GM12878 (cell line): Measurements from ENCODE around the gene UBE2Q2.

Experiments
- CTCF ChIP-seq, 3 experiments: IDR thresholded peaks in 2 of 3; conservative IDR thresholded peaks in 1 of 3; 2 replicates each; pipeline ENCODE4 v1.5.1; 2011; ENCODE audit warnings: low read depth in 3 of 3, low read length in 3 of 3, mild to moderate bottlenecking in 3 of 3, control low read depth in 2 of 3, moderate library complexity in 2 of 3, inconsistent platforms in 1 of 3, mixed read lengths in 1 of 3; ENCODE audit not compliant: control insufficient read depth in 2 of 3, insufficient read depth in 1 of 3; ENCODE audit errors: extremely low read depth in 1 of 3
- EP300 ChIP-seq, 2 experiments: fragments of 150-350 bp in 1 of 2; IDR thresholded peaks; 2 replicates each; pipeline ENCODE4 v1.6.1; 2011 to 2012; ENCODE audit warnings: low read depth in 2 of 2, low read length in 2 of 2, borderline replicate concordance in 1 of 2, improper control_type of control experiment in 1 of 2, inconsistent platforms in 1 of 2; ENCODE audit not compliant: control insufficient read depth in 1 of 2
- EZH2 ChIP-seq: IDR thresholded peaks from 2 replicates; pipeline ENCODE4 v1.6.1; 2012; ENCODE audit warnings: low read depth, mild to moderate bottlenecking, control low read depth, inconsistent platforms, low read length, borderline replicate concordance; ENCODE audit not compliant: control insufficient read depth
- FOXK2 ChIP-seq: fragments of 450-650 bp; IDR thresholded peaks from 2 replicates; pipeline ENCODE4 v1.6.1; 2017; ENCODE audit warnings: mild to moderate bottlenecking, moderate library complexity
- FOXM1 ChIP-seq: IDR thresholded peaks from 2 replicates; pipeline ENCODE4 v1.6.1; 2012; ENCODE audit warnings: low read depth, mild to moderate bottlenecking, inconsistent platforms, low read length, moderate library complexity
- MAX ChIP-seq: IDR thresholded peaks from 2 replicates; pipeline ENCODE4 v1.6.1; 2012; ENCODE audit warnings: low read depth, low read length, improper control_type of control experiment
- NBN ChIP-seq: fragments of 450-650 bp; IDR thresholded peaks from 2 replicates; pipeline ENCODE4 v1.6.1; 2016
- NFYB ChIP-seq: IDR thresholded peaks from 2 replicates; pipeline ENCODE4 v1.6.1; 2011; ENCODE audit warnings: low read depth, mild to moderate bottlenecking, low read length, improper control_type of control experiment, moderate library complexity; ENCODE audit not compliant: insufficient read depth
- POLR2A ChIP-seq: IDR thresholded peaks from 2 replicates; pipeline ENCODE4 v1.6.1; 2011; ENCODE audit warnings: low read depth, mild to moderate bottlenecking, low read length
- POLR2AphosphoS5 ChIP-seq: IDR thresholded peaks from 2 replicates; pipeline ENCODE4 v1.6.1; 2011; ENCODE audit warnings: mild to moderate bottlenecking, low read length, inconsistent platforms
- REST ChIP-seq: IDR thresholded peaks from 2 replicates; pipeline ENCODE4 v1.6.1; 2012; ENCODE audit warnings: mild to moderate bottlenecking, low read depth, low read length
- TAF1 ChIP-seq: IDR thresholded peaks from 2 replicates; pipeline ENCODE4 v1.6.1; 2011; ENCODE audit warnings: mild to moderate bottlenecking, low read depth, low read length, borderline replicate concordance
- TARDBP ChIP-seq: IDR thresholded peaks from 2 replicates; pipeline ENCODE4 v1.6.1; 2016; ENCODE audit warnings: borderline replicate concordance
- ZNF274 ChIP-seq: IDR thresholded peaks from one replicate; pipeline ENCODE4 v1.8.0; 2011; ENCODE audit not compliant: insufficient read length, insufficient read depth

GRCh38 chr15:75866916-75867315 lies 23.7 kb downstream of the UBE2Q2 start:
- TF ChIP-seq ZNF274 (no peak), NFYB (no peak), POLR2A (no peak), REST (no peak), CTCF (IDR thresholded peaks at IDR 0.05 in 2 of 3, conservative IDR thresholded peaks at IDR 0.05 in 1 of 3; ENCODE audit: control insufficient read depth in 2 of 3, extremely low read depth in 1 of 3, insufficient read depth in 1 of 3, low read depth in 3 of 3, low read length in 3 of 3) (no peak), EP300 (IDR thresholded peaks at IDR 0.05; ENCODE audit: borderline replicate concordance in 1 of 2, control insufficient read depth in 1 of 2, low read depth in 2 of 2, low read length in 2 of 2) (no peak), TAF1 (no peak), NBN (no peak), FOXM1 (no peak), POLR2AphosphoS5 (no peak), MAX (no peak), FOXK2 (no peak), EZH2 (no peak), TARDBP (no peak)
